ENCODE measurements around the gene LAMTOR4.
A peak's percentile ranks its signal among the peaks of the same experiment; 100 is the strongest.

- TF ChIP-seq CTCF (IDR thresholded peaks at IDR 0.05) = peak in 1 of 4 experiments; percentile 11
- peak in 1 of 2 donors; percentile 57 for TF ChIP-seq POLR2A (IDR thresholded peaks at IDR 0.05)
These were observed 9.7 kb downstream of the LAMTOR4 start, which contains the start of gene TRAPPC14 for GRCh38 chr7:100158229-100159098.
